ENCODE data around the gene MRPL53. TPM values are rescaled to one million over a fixed set of nuclear protein-coding genes. Genes with fewer than 3 reads are reported as not detected.

MRPL53 gene
- 25.1 TPM for total RNA-seq

DNA sequence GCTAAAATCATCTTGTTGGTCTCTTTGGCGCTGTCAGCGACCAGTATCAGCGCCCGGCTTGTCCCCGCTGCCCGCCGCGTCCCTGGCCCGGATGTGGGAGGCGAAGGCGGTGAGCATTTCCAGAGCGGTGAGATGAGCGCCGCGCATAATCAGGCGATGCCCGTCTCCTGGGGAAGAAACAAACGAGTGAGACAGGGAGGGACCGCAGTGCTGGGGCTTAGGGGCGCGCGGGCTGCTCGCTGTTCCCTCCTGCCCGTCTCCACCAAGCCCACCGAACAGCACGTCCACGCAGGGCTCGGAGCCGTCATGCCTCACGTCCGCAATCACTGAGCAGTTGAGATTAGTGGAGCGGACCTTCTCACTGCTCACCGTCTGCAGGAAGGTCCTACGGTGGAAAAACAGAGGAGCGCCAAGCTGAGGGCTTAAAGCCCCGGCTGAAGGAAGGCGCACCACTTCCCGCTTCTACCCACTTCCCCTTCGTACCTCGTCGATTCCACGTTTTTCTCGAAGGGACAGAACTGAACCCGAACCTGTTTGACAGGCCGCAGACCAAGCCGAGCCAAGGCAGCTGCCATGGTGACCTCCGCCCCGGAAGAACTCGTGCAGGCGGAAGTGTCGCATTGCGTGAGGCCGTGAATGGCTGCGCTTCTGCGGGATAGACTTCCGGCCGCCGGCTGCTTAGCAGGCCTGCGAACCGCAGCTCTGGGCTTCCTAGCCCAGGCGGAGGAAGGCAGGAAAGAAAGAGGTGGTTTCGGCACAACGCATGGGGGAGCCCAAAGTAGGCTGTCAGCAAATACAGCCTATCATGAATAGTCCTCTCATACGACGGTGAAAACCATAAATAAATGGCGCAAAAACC lies at the start of gene MRPL53:
TSS of gene MRPL53 (minus strand) at position 595 of the 859 bp plus-strand sequence. CDS start at position 575, 20 bp downstream.
- Histone ChIP-seq H3K9ac (ENCODE audit: low read depth in 1 of 3, low read length in 3 of 3) (peak within 1 kb of the TSS; percentile 92 to 99 (median 99)), H3K27ac (ENCODE audit: low read depth, low read length) (peak within 1 kb of the TSS; percentile 85), H3K27me3 (ENCODE audit: control insufficient read depth in 3 of 3, insufficient read depth in 3 of 3, low read length in 3 of 3) (no peaks in the 10 kb centered on the region), H3K9me3 (ENCODE audit: control insufficient read depth in 3 of 3, low read length in 3 of 3) (no peaks in the 10 kb centered on the region), H3K36me3 (ENCODE audit: control insufficient read depth in 3 of 3, insufficient read depth in 3 of 3, low read length in 3 of 3) (peaks cover 14 to 24% (median 23%) of the 10 kb centered on the region in 3 donors), H3K4me1 (ENCODE audit: control insufficient read depth in 3 of 3, insufficient read depth in 3 of 3, low read length in 3 of 3) (peaks cover 20 to 29% (median 26%) of the 10 kb centered on the region in 3 donors), H3K4me3 (ENCODE audit: low read length in 3 of 3) (peak within 1 kb of the TSS; percentile 89 to 100 (median 99))

DNA sequence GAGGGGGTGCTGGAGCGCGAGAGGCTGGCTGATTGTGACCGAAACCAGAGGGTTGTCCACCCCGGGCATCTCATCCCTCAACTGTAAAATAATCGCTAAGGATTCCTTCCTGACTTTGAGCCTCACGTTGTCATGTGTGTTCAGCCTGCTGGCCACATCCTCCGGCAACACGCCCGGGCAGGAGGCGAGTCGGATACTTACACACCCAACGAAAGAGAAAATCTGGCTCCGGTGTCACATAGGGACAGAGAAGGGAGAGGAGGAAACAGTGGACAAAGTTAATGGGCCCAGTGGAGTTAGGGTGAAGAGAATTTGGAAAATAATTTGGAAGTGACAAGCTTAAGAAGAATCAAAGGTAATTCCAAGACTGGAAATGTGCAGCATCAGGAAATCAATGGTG lies 44.2 kb upstream of the MRPL53 start:
- peak overlapping the region in 2 of 3 donors; percentile 41 to 57 for H3K4me3 ChIP-seq (ENCODE audit: low read length in 3 of 3)
- peaks cover 83 to 88% (median 86%) of the 10 kb centered on the region in 3 donors for H3K27me3 ChIP-seq (ENCODE audit: control insufficient read depth in 3 of 3, insufficient read depth in 3 of 3, low read length in 3 of 3)
- H3K9me3 ChIP-seq (ENCODE audit: control insufficient read depth in 3 of 3, low read length in 3 of 3): no peaks in the 10 kb centered on the region
- H3K27ac ChIP-seq (ENCODE audit: low read depth, low read length): no peak overlapping the region
- H3K36me3 ChIP-seq (ENCODE audit: control insufficient read depth in 3 of 3, insufficient read depth in 3 of 3, low read length in 3 of 3): no peaks in the 10 kb centered on the region
- no peak overlapping the region for H3K9ac ChIP-seq (ENCODE audit: low read depth in 1 of 3, low read length in 3 of 3)
- peaks cover 12 to 15% (median 15%) of the 10 kb centered on the region in 3 donors for H3K4me1 ChIP-seq (ENCODE audit: control insufficient read depth in 3 of 3, insufficient read depth in 3 of 3, low read length in 3 of 3)

DNA sequence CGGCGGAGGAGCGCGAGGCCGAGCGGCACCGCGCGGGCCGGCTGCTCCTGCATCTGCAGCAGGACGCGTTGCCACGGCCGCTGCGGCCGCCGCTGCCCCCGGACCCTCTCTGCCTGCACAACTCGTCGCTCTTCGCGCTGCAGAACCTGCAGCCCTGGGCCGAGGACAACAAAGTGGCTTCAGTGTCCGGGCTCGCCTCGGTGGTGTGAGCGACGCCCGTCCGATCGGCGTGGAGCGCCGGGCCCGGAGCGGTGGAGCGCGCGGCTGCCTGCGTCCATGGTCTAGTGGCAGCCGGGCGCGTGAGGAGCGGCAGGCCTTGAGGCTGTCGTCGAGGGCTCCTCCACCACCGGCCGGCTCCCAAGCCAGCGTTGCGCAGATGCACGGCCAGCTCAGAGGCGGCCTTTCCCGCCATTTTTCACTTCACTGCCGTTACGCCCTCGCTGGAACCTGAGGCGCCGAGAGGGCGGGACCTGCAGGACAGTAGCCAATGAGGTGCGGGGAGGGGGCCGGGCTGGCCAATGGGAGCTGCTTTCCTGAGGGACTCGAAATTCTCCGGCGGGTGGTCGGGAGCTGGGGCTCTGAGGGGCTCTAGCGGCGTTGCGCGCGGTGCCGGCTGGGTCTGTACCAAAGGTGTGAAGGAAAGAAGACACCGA lies 43.6 kb upstream of the MRPL53 start:
- Histone ChIP-seq H3K27me3 (ENCODE audit: control insufficient read depth in 3 of 3, insufficient read depth in 3 of 3, low read length in 3 of 3) (peaks cover 88 to 93% (median 91%) of the 10 kb centered on the region in 3 donors), H3K27ac (ENCODE audit: low read depth, low read length) (no peak overlapping the region), H3K4me1 (ENCODE audit: control insufficient read depth in 3 of 3, insufficient read depth in 3 of 3, low read length in 3 of 3) (peaks cover 12 to 15% (median 15%) of the 10 kb centered on the region in 3 donors), H3K36me3 (ENCODE audit: control insufficient read depth in 3 of 3, insufficient read depth in 3 of 3, low read length in 3 of 3) (no peaks in the 10 kb centered on the region), H3K4me3 (ENCODE audit: low read length in 3 of 3) (peak overlapping the region; percentile 9 to 57 (median 41)), H3K9ac (ENCODE audit: low read depth in 1 of 3, low read length in 3 of 3) (no peak overlapping the region), H3K9me3 (ENCODE audit: control insufficient read depth in 3 of 3, low read length in 3 of 3) (no peaks in the 10 kb centered on the region)

DNA sequence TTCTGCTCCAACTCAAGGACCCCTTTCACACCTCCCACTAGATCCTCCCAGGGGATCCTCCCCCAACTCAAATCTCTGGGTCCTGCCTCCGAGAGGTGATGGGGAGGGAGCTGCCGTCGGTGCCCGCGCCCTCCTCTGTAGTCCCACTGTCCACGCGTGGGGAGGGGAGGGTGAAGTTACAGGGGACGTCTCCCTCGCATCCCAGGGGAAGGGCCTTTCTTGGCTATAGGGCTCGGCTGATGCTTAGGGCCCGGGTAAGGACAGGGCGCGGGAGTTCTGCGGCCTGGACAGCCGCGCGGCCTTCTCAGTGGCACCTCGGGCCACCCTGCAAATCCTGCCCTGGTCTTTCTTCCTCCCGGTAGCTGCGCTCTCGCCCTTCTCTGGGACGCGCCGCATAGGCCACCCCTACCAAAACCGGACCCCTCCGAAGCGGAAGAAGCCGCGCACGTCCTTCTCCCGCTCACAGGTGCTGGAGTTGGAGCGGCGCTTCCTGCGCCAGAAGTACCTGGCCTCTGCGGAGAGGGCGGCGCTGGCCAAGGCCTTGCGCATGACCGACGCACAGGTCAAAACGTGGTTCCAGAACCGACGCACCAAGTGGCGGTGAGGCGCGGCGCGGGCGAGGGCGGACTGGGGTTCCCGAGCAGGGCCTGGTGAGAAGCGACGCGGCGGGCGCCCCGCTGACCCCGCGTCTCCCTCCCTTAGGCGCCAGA lies 42.9 kb upstream of the MRPL53 start:
- no peaks in the 10 kb centered on the region for H3K9me3 ChIP-seq (ENCODE audit: control insufficient read depth in 3 of 3, low read length in 3 of 3)
- peak overlapping the region in 2 of 3 donors; percentile 35 to 57 for H3K4me3 ChIP-seq (ENCODE audit: low read length in 3 of 3)
- H3K9ac ChIP-seq (ENCODE audit: low read depth in 1 of 3, low read length in 3 of 3): no peak overlapping the region
- peaks cover 93 to 94% (median 94%) of the 10 kb centered on the region in 3 donors for H3K27me3 ChIP-seq (ENCODE audit: control insufficient read depth in 3 of 3, insufficient read depth in 3 of 3, low read length in 3 of 3)
- H3K36me3 ChIP-seq (ENCODE audit: control insufficient read depth in 3 of 3, insufficient read depth in 3 of 3, low read length in 3 of 3): no peaks in the 10 kb centered on the region
- no peak overlapping the region for H3K27ac ChIP-seq (ENCODE audit: low read depth, low read length)
- H3K4me1 ChIP-seq (ENCODE audit: control insufficient read depth in 3 of 3, insufficient read depth in 3 of 3, low read length in 3 of 3): peaks cover 12 to 15% (median 15%) of the 10 kb centered on the region in 3 donors

DNA sequence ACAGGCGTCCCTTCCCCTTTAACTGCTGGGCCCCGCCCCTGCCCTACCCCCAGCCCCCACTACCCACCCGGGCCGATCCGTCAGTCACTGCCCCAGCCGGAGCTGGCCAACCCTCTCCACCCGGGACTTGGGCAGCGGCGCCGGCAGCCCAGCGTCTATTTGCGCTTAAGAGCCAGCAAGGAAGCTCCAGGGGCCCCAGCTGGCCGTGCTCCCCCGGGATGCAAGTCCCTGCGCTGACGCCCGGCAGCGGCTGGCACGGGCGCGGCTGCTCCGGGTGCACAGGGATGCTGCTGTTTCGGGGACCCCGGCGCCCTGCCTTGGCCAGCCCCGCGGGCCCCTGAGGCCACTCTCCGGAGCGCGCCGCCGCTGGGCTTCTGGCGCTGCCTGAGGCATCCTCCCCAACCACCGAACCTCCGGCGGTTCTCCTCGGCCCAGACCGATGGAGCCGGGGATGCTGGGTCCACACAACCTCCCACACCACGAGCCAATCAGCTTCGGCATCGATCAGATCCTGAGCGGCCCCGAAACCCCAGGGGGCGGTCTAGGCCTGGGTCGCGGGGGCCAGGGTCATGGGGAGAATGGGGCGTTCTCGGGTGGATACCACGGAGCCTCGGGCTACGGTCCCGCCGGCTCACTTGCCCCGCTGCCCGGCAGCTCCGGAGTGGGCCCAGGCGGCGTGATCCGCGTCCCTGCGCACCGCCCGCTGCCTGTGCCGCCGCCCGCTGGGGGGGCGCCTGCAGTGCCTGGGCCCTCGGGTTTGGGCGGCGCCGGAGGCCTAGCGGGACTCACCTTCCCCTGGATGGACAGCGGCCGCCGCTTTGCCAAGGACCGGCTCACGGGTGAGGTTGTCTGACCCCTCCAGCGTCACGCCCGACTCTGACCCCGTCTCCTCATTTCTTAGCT lies 42.1 kb upstream of the MRPL53 start, which contains the start of gene TLX2:
TSS of gene TLX2 (plus strand) at position 83 of the 903 bp plus-strand sequence. CDS start at position 440, 357 bp downstream.
- H3K4me3 ChIP-seq (ENCODE audit: low read length in 3 of 3): no peak within 1 kb of the TSS
- H3K27ac ChIP-seq (ENCODE audit: low read depth, low read length): no peak within 1 kb of the TSS

DNA sequence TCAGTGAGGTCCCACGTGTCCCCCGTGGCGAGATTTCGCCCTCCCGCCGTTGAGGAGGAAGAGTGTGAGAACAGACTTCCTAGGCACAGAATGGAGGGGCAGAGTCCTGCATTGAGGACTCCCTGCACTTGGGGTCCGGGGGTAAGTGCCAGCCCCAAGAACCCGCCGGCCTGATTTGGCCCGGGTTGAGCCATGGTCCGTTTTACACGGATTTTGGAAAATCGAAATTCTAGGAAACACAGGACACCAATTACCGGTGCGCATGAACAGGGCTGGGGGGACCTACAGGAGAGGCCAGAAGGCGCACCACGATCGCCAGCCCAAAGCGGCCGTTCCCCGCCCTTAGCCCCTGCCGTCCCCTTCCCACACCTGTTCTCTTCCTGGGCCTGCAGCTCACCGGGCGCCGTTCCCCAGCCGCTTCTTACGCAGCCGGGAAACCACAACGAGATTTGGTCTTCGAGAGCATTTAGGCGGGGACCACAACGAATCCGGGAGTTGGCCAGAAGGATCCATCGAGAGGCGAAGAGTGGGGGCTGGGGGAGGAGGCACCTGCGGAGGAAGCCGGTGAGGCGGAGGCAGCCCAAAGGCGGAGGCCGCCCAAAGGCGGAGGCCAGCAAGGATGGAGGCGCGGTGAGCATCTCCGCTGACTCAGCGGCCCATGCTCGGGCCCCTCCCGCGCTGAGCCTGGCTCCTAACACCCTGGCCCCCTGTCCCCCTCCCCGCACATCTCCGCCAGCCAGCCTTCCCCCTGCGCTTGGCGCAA lies 41.3 kb upstream of the MRPL53 start:
- Histone ChIP-seq H3K4me3 (ENCODE audit: low read length in 3 of 3) (no peak overlapping the region), H3K36me3 (ENCODE audit: control insufficient read depth in 3 of 3, insufficient read depth in 3 of 3, low read length in 3 of 3) (no peaks in the 10 kb centered on the region), H3K27me3 (ENCODE audit: control insufficient read depth in 3 of 3, insufficient read depth in 3 of 3, low read length in 3 of 3) (peaks cover 84 to 87% (median 85%) of the 10 kb centered on the region in 3 donors)

More for the DNA sequence above, 42.1 kb upstream of the MRPL53 start, which contains the start of gene TLX2:
- H3K36me3 ChIP-seq (ENCODE audit: control insufficient read depth in 3 of 3, insufficient read depth in 3 of 3, low read length in 3 of 3): no peaks in the 10 kb centered on the region
- H3K9ac ChIP-seq (ENCODE audit: low read depth in 1 of 3, low read length in 3 of 3): no peak within 1 kb of the TSS
- H3K9me3 ChIP-seq (ENCODE audit: control insufficient read depth in 3 of 3, low read length in 3 of 3): no peaks in the 10 kb centered on the region
- H3K27me3 ChIP-seq (ENCODE audit: control insufficient read depth in 3 of 3, insufficient read depth in 3 of 3, low read length in 3 of 3): peaks cover 89 to 93% (median 93%) of the 10 kb centered on the region in 3 donors
- peaks cover 12 to 15% (median 15%) of the 10 kb centered on the region in 3 donors for H3K4me1 ChIP-seq (ENCODE audit: control insufficient read depth in 3 of 3, insufficient read depth in 3 of 3, low read length in 3 of 3)

DNA sequence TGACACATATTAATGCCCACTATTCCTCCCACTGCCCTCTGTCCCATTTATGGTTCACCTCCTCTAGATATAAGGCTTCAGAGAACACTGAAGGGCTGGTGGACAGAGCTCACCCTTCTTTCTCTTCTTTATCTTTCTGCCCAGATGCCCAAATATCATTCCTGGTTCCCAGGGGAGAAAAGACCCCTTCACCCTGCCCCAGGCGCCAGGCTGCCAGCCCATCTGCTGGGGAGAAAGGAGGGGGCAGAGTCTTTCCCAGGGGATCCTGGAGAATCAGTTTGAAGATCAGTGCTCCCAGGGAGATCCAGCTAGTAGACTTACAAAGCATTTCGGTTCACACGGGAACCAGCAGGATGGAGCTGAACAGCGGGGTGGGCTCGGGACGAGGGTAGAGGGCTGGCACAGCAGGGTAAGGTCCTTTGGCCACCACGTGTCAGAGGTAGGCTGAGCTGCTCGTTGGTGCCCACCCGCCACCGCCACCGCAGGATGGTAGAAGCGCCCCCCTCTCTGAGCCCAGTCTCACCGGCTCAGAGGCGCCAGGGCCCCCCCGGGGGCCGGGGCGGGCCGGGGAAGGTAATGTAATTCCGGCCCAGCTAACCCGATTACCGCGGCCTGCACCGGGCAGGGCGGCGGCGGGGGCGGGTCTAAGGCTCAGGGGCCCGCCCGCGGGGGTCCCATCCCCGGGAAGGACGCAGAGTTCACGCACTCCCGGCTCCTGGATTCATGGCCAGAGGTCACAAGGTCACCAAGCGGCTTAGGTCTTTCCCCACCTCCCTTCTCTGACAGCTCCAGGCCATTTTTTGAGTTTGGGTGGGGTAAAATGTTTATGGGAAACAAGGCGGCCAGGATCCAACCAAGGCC lies 40.5 kb upstream of the MRPL53 start:
- Histone ChIP-seq H3K27ac (ENCODE audit: low read depth, low read length) (no peak overlapping the region), H3K4me3 (ENCODE audit: low read length in 3 of 3) (no peak overlapping the region), H3K36me3 (ENCODE audit: control insufficient read depth in 3 of 3, insufficient read depth in 3 of 3, low read length in 3 of 3) (no peaks in the 10 kb centered on the region), H3K9me3 (ENCODE audit: control insufficient read depth in 3 of 3, low read length in 3 of 3) (no peaks in the 10 kb centered on the region), H3K9ac (ENCODE audit: low read depth in 1 of 3, low read length in 3 of 3) (no peak overlapping the region), H3K27me3 (ENCODE audit: control insufficient read depth in 3 of 3, insufficient read depth in 3 of 3, low read length in 3 of 3) (peaks cover 76 to 79% (median 77%) of the 10 kb centered on the region in 3 donors), H3K4me1 (ENCODE audit: control insufficient read depth in 3 of 3, insufficient read depth in 3 of 3, low read length in 3 of 3) (peaks cover 12 to 18% (median 18%) of the 10 kb centered on the region in 3 donors)

More for the DNA sequence above, 41.3 kb upstream of the MRPL53 start:
- Histone ChIP-seq H3K27ac (ENCODE audit: low read depth, low read length) (no peak overlapping the region), H3K4me1 (ENCODE audit: control insufficient read depth in 3 of 3, insufficient read depth in 3 of 3, low read length in 3 of 3) (peaks cover 12 to 15% (median 15%) of the 10 kb centered on the region in 3 donors), H3K9me3 (ENCODE audit: control insufficient read depth in 3 of 3, low read length in 3 of 3) (no peaks in the 10 kb centered on the region), H3K9ac (ENCODE audit: low read depth in 1 of 3, low read length in 3 of 3) (no peak overlapping the region)

Data from skeletal muscle tissue (tissue), 4 donors.